SH-SY5Y (cell line): ENCODE measurements around the gene SEZ6L2.

Source experiments
- GATA2 ChIP-seq: IDR thresholded peaks from 2 replicates; pipeline ENCODE4 v1.6.1; 2011; ENCODE audit warnings: mild to moderate bottlenecking, low read depth, low read length
- GATA3 ChIP-seq: IDR thresholded peaks from 2 replicates; pipeline ENCODE4 v1.6.1; 2011; ENCODE audit warnings: low read depth, mild to moderate bottlenecking, low read length, moderate library complexity

DNA sequence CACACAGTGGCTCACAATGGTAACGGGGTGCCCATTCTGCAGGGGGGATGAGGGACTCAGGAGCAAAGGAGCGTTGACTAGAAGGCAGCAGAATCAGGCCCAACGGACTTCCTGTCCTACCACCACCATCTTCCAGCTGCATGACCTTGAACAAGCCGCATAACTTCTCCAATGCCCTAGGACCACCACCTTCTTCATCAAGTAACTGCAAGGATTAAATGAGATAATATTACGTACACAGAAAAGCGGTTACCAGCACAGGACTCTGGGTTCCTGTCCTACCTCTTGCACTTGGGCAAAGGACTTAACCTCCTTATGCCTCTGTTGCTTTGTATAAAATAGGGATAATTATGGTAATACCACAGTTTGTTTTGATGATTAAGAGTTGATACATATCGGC, 5.6 kb upstream of the SEZ6L2 start:
- no peak for TF ChIP-seq GATA2
- no peak for TF ChIP-seq GATA3
